HEK293 (cell line): ENCODE measurements around the gene GJB2.

Source experiments
- CTCF ChIA-PET: fragments of 350-600 bp; formaldehyde crosslinking; extraction: SDS; loops from one replicate; lab custom pipeline; 2021; ENCODE audit warnings: antibody characterized with exemption; lab: Yijun Ruan, JAX
- POLR2A ChIA-PET: fragments of 300-600 bp; formaldehyde crosslinking; extraction: SDS; loops from one replicate; lab custom pipeline; 2020; ENCODE audit warnings: antibody characterized with exemption, inconsistent platforms; lab: Yijun Ruan, JAX
- H3K27ac ChIP-seq: fragments of 200-500 bp; sonication (Bioruptor generic); 2 replicates; pipeline ENCODE4 v1.5.1; 2014; ENCODE audit warnings: low read depth, low read length, control low read depth, inconsistent platforms; ENCODE audit errors: extremely low read depth
- H3K36me3 ChIP-seq, 2 experiments: fragments of 200-500 bp in 1 of 2; sonication (Bioruptor generic) in 1 of 2; 1 replicate in 1 of 2; 2 replicates in 1 of 2; pipeline ENCODE4 v1.5.1; 2014 to 2017; ENCODE audit warnings: inconsistent platforms in 2 of 2, low read length in 2 of 2; ENCODE audit not compliant: control insufficient read depth in 2 of 2, insufficient read depth in 1 of 2
- H3K4me1 ChIP-seq: fragments of 200-500 bp; sonication (Bioruptor generic); 2 replicates; pipeline ENCODE4 v1.5.1; 2014; ENCODE audit warnings: mild to moderate bottlenecking, low read length, inconsistent platforms; ENCODE audit not compliant: control insufficient read depth, insufficient read depth
- H3K4me3 ChIP-seq: 2 replicates; pipeline ENCODE4 v1.5.1; 2011; ENCODE audit warnings: low read depth, mild to moderate bottlenecking, control low read depth, low read length, moderate library complexity
- H3K9me3 ChIP-seq: fragments of 200-500 bp; sonication (Bioruptor generic); 2 replicates; pipeline ENCODE4 v1.5.1; 2014; ENCODE audit warnings: low read depth, low read length, inconsistent platforms; ENCODE audit not compliant: control insufficient read depth, insufficient read depth
- KLF7 ChIP-seq: fragments of 450-650 bp; formaldehyde crosslinking; IDR thresholded peaks from 2 replicates; pipeline ENCODE4 v1.5.1; 2016; ENCODE audit warnings: missing biosample characterization, missing genetic modification characterization, borderline replicate concordance
- KLF8 ChIP-seq: fragments of 450-650 bp; formaldehyde crosslinking; IDR thresholded peaks from 2 replicates; pipeline ENCODE4 v1.5.1; 2016; ENCODE audit warnings: missing biosample characterization, missing genetic modification characterization
- OVOL3 ChIP-seq: fragments of 450-650 bp; formaldehyde crosslinking; IDR thresholded peaks from 2 replicates; pipeline ENCODE4 v1.5.1; 2016; ENCODE audit warnings: missing biosample characterization, missing genetic modification characterization
- WT1 ChIP-seq: fragments of 450-650 bp; formaldehyde crosslinking; IDR thresholded peaks from 2 replicates; pipeline ENCODE4 v1.5.1; 2016; ENCODE audit warnings: missing biosample characterization, missing genetic modification characterization
- YY1 ChIP-seq: fragments of 450-650 bp; formaldehyde crosslinking; IDR thresholded peaks from 2 replicates; pipeline ENCODE4 v1.5.1; 2018; ENCODE audit warnings: missing biosample characterization, missing genetic modification characterization
- ZBTB17 ChIP-seq: fragments of 450-650 bp; formaldehyde crosslinking; IDR thresholded peaks from 2 replicates; pipeline ENCODE4 v1.5.1; 2016; ENCODE audit warnings: missing biosample characterization, missing genetic modification characterization
- ZBTB48 ChIP-seq: fragments of 450-650 bp; formaldehyde crosslinking; IDR thresholded peaks from 2 replicates; pipeline ENCODE4 v1.5.1; 2016; ENCODE audit warnings: missing biosample characterization, missing genetic modification characterization
- ZBTB49 ChIP-seq: fragments of 450-650 bp; formaldehyde crosslinking; IDR thresholded peaks from 2 replicates; pipeline ENCODE4 v1.5.1; 2016; ENCODE audit warnings: missing biosample characterization, missing genetic modification characterization, low read depth
- ZFP37 ChIP-seq: fragments of 450-650 bp; formaldehyde crosslinking; IDR thresholded peaks from 2 replicates; pipeline ENCODE4 v1.5.1; 2016; ENCODE audit warnings: missing biosample characterization, missing genetic modification characterization
- ZIC2 ChIP-seq: fragments of 450-650 bp; formaldehyde crosslinking; IDR thresholded peaks from 2 replicates; pipeline ENCODE4 v1.5.1; 2016; ENCODE audit warnings: missing biosample characterization, missing genetic modification characterization
- ZNF10 ChIP-seq: fragments of 450-650 bp; formaldehyde crosslinking; IDR thresholded peaks from 2 replicates; pipeline ENCODE4 v1.5.1; 2017; ENCODE audit warnings: missing biosample characterization, missing genetic modification characterization
- ZNF138 ChIP-seq: fragments of 450-650 bp; formaldehyde crosslinking; IDR thresholded peaks from 2 replicates; pipeline ENCODE4 v1.5.1; 2016; ENCODE audit warnings: missing biosample characterization, missing genetic modification characterization, borderline replicate concordance
- ZNF174 ChIP-seq: fragments of 450-650 bp; formaldehyde crosslinking; IDR thresholded peaks from 2 replicates; pipeline ENCODE4 v1.5.0; 2017; ENCODE audit warnings: missing biosample characterization, mild to moderate bottlenecking, missing genetic modification characterization
- ZNF239 ChIP-seq: fragments of 450-650 bp; formaldehyde crosslinking; IDR thresholded peaks from 2 replicates; pipeline ENCODE4 v1.5.1; 2016; ENCODE audit warnings: missing biosample characterization, missing genetic modification characterization
- ZNF266 ChIP-seq: fragments of 450-650 bp; formaldehyde crosslinking; IDR thresholded peaks from 2 replicates; pipeline ENCODE4 v1.5.1; 2016; ENCODE audit warnings: missing biosample characterization, missing genetic modification characterization, low read depth
- ZNF274 ChIP-seq, 2 experiments: fragments of 200-500 bp in 1 of 2; fragments of 450-650 bp in 1 of 2; sonication (Bioruptor generic) in 1 of 2; formaldehyde crosslinking in 1 of 2; IDR thresholded peaks; 2 replicates each; pipeline versions ENCODE4 v1.5.1 to v1.6.1; 2014 to 2016; ENCODE audit warnings: borderline replicate concordance in 1 of 2, inconsistent platforms in 1 of 2, low read length in 1 of 2, missing biosample characterization in 1 of 2, missing genetic modification characterization in 1 of 2
- ZNF473 ChIP-seq: fragments of 450-650 bp; formaldehyde crosslinking; IDR thresholded peaks from 2 replicates; pipeline ENCODE4 v1.5.1; 2017; ENCODE audit warnings: missing biosample characterization, missing genetic modification characterization
- ZNF501 ChIP-seq: fragments of 450-650 bp; formaldehyde crosslinking; IDR thresholded peaks from 2 replicates; pipeline ENCODE4 v1.5.1; 2016; ENCODE audit warnings: missing biosample characterization, missing genetic modification characterization
- ZNF514 ChIP-seq: fragments of 450-650 bp; formaldehyde crosslinking; IDR thresholded peaks from 2 replicates; pipeline ENCODE4 v1.5.1; 2016; ENCODE audit warnings: missing biosample characterization, missing genetic modification characterization
- ZNF561 ChIP-seq: fragments of 450-650 bp; IDR thresholded peaks from 2 replicates; pipeline ENCODE4 v1.5.1; 2018; ENCODE audit warnings: missing biosample characterization, missing genetic modification characterization, borderline replicate concordance
- ZNF580 ChIP-seq: fragments of 450-650 bp; formaldehyde crosslinking; IDR thresholded peaks from 2 replicates; pipeline ENCODE4 v1.5.1; 2016; ENCODE audit warnings: missing biosample characterization, missing genetic modification characterization
- ZNF596 ChIP-seq: fragments of 450-650 bp; IDR thresholded peaks from 2 replicates; pipeline ENCODE4 v1.5.0; 2018; ENCODE audit warnings: missing biosample characterization, mild to moderate bottlenecking, missing genetic modification characterization, moderate library complexity
- ZNF610 ChIP-seq: fragments of 450-650 bp; formaldehyde crosslinking; IDR thresholded peaks from 2 replicates; pipeline ENCODE4 v1.5.1; 2016; ENCODE audit warnings: missing biosample characterization, missing genetic modification characterization, borderline replicate concordance
- ZNF654 ChIP-seq: fragments of 450-650 bp; formaldehyde crosslinking; IDR thresholded peaks from 2 replicates; pipeline ENCODE4 v1.5.1; 2016; ENCODE audit warnings: low read depth, missing biosample characterization, missing genetic modification characterization
- ZNF660 ChIP-seq: fragments of 450-650 bp; IDR thresholded peaks from 2 replicates; pipeline ENCODE4 v1.5.1; 2018; ENCODE audit warnings: missing biosample characterization, mild to moderate bottlenecking, missing genetic modification characterization
- ZNF664 ChIP-seq: fragments of 450-650 bp; formaldehyde crosslinking; IDR thresholded peaks from 2 replicates; pipeline ENCODE4 v1.5.1; 2016; ENCODE audit warnings: missing biosample characterization, missing genetic modification characterization
- ZSCAN18 ChIP-seq: fragments of 450-650 bp; formaldehyde crosslinking; IDR thresholded peaks from 2 replicates; pipeline ENCODE4 v1.5.1; 2016; ENCODE audit warnings: missing biosample characterization, missing genetic modification characterization
- ZXDB ChIP-seq: fragments of 450-650 bp; formaldehyde crosslinking; IDR thresholded peaks from 2 replicates; pipeline ENCODE4 v1.5.1; 2016; ENCODE audit warnings: missing biosample characterization, missing genetic modification characterization

The GJB2 gene

GRCh38 chr13:20182231-20182846, 10.4 kb downstream of the GJB2 start:
- no peak overlapping the region for H3K4me3 ChIP-seq
- no peaks in the 10 kb centered on the region for H3K9me3 ChIP-seq
- H3K27ac ChIP-seq, result no peak overlapping the region
- no peaks in the 10 kb centered on the region for H3K36me3 ChIP-seq
- ChIA-PET CTCF (interaction anchor here (0.6 to 2.6 kb wide), 15 partner anchors 9 to 1666 kb away, joined by 3 to 16 read pairs (median 3); no protein-coding TSS in a partner anchor), POLR2A (interaction anchor here (0.6 kb wide), 1 partner anchor 129 kb away, joined by 3 read pairs; no protein-coding TSS in a partner anchor)
- H3K4me1 ChIP-seq, result no peaks in the 10 kb centered on the region
- TF ChIP-seq ZNF561 (no peak), ZNF10 (tag by site-specific recombination) (no peak), ZXDB (tag by site-specific recombination) (peak; percentile 52; the same call in 1 of the 2 replicates), ZNF660 (tag by site-specific recombination) (peak; percentile 45; the same call in 1 of the 2 replicates), ZNF580 (tag by site-specific recombination) (no peak), ZNF664 (no peak), ZBTB49 (tag by site-specific recombination) (no peak), ZNF596 (no peak), ZNF610 (tag by site-specific recombination) (no peak), ZNF654 (tag by site-specific recombination) (peak; percentile 83), ZNF514 (tag by site-specific recombination) (no peak)
- TF ChIP-seq, all 188 proteins: peak for 3

- Histone ChIP-seq H3K4me1 (no peaks in the 10 kb centered on the region), H3K36me3 (no peaks in the 10 kb centered on the region), H3K27ac (no peak overlapping the region), H3K9me3 (no peaks in the 10 kb centered on the region), H3K4me3 (no peak overlapping the region)
- TF ChIP-seq ZNF138 (tag by site-specific recombination) (no peak), OVOL3 (tag by site-specific recombination) (no peak), ZNF501 (tag by site-specific recombination) (no peak), ZBTB17 (tag by site-specific recombination) (no peak), YY1 (tag by site-specific recombination) (no peak), ZSCAN18 (tag by site-specific recombination) (no peak), ZIC2 (tag by site-specific recombination) (no peak), ZNF266 (tag by site-specific recombination) (no peak), WT1 (no peak), ZNF473 (tag by site-specific recombination) (no peak), ZNF174 (no peak), ZFP37 (tag by site-specific recombination) (no peak), ZNF239 (tag by site-specific recombination) (no peak), ZBTB48 (tag by site-specific recombination) (no peak), KLF8 (tag by site-specific recombination) (no peak), ZNF10 (tag by site-specific recombination) (no peak), ZNF664 (no peak), ZNF274 (IDR thresholded peaks at IDR 0.05; ENCODE audit: low read length) (no peak), ZNF274 (tag by site-specific recombination; IDR thresholded peaks at IDR 0.05; ENCODE audit: borderline replicate concordance) (no peak), KLF7 (tag by site-specific recombination) (no peak), ZXDB (tag by site-specific recombination) (no peak)
- CTCF ChIA-PET, result interaction anchor here (0.5 to 2.6 kb wide), 7 partner anchors 9 to 743 kb away, joined by 3 to 16 read pairs (median 5); no protein-coding TSS in a partner anchor
- POLR2A ChIA-PET, result no interaction called here
These were observed 11.6 kb downstream of the GJB2 start for GRCh38 chr13:20181188-20181587.
